Inferior parietal cortex (tissue), 1 donor: Measurements from ENCODE around the gene PLK4.
"Not testable (repeated sequence)": the region's sequence is repeated elsewhere in the genome, so short reads cannot be mapped to it uniquely, and the experiment has no call there.

Experiments used
- DNase-seq: peaks from one replicate; pipeline ENCODE4 v3.0.0-alpha.2; 2016; ENCODE audit errors: extremely low spot score

Gene PLK4

DNA sequence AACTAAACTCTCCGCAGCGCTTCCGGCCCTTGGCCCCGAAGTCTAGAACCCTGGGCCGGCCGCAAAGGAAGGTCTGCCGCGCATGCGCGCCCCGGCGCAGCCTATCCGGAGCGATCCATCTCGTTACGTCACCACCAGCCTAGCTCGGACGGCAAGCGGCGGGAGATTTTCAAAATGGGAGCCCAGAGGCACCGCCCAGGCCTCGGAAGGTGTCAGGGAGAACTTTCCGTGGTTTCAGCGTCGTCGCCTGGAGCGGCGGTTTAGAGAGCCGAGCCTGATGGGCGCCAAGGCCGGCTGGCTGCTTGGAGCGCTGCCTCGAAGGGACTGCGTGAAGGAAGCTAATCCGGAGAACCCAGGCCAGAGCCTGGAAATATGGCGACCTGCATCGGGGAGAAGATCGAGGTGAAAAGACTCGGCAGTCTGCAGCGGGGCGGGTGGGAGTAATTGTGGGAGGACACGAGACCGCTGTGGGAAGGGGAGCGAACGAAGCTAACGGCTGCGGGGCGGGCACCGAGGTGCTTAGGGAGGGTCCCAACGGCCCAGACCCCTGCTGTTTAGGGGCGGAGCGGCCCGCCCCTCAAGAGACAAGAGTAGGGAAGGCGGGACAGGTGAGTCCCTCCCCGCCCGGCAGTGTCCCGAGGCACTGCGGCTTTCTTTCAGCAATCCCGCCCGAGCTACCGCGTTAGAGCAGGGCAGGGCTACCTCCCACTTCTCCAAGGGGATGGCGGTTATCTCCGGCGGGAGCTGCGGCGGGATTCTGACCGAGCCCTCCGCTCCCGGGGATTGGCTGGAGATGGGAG is at the start of gene PLK4:
TSS of gene PLK4 (plus strand) at position 131 of the 800 bp plus-strand sequence. CDS start at position 373, 242 bp downstream.
- peak; percentile 95 for DNase-seq

DNA sequence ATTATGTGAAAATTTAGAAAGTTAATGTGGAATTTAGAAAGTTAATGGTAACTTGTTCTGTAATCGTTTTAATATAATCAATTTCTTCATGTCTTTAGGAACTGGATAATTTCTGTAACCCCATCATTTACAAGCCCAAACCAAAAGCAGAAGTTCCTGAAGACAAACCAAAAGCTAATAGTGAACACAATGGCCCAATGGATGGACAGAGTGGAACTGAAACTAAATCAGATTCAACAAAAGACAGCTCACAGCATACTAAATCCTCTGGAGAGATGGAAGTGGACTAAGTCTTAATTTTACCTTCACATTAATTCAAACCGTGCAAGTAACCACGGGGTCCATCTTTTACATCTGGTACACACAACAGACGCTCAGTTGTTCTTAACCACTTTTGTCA is 48.1 kb upstream of the PLK4 start:
- DNase-seq = no peak

DNA sequence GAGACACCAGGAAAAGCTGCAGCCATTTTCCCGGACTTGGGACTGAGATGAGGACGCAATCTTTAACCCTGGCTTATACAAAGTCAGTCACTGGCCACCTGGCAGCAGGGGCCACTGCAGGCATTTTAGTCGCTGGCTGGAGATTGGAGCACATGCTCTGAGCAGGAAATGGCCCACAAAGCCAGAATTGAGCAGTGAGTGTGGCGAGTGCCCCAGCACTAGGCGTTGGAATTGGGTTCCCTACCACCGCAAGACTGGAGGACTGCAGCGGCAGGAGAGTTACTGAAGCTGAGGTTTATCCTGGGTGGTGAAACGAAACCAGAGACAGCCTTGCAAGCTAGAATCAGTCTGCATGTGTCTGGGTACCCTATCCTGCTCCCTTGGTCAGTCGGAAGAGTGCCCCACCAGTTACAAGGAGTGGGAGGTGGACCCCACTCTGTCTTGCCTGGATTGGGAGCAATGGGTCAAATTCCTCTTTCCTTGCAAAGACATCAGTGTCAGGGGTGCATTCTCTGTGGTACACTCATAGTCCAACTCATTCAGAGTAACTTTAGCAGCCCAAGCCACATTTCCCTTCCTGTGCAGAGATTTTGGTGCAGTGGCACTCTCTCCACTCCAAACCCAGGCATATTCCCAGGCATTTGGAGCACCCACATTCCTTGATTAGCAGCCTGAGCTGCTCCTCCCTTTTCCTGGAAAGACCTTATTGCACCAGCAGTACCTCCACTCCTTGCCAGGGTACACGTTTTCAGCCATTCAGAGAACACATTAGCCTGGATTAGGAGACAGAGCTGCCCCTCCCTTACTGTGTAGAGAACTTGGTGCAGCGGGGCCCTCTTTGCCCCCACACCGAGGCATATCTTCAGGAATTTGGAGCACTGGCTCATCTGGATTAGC is 36.7 kb upstream of the PLK4 start:
- no peak for DNase-seq

DNA sequence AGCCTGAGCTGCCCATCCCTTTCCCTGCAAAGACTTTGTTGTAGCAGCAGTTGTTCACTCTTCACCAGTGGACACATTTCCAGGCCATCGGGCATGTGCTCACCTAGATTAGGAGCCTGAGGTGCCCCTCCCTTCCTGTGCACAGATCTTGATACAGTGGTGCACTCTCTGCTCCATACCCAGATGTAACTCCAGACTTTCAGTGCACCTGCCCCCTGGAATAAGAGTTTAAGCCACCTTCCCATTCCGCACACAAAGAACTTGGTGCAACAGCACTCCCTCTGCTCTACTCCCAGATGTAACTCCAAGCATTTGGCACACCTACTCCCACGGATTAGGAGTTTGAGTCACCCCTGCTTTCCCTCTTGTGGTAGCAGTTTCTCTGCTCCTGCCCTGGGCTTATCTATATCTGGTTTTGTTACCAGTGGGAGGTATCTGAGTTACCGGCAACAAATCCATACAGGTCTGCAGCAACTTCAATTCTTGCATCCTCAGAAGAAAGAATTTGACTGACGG is 36.0 kb upstream of the PLK4 start:
- DNase-seq = no peak

DNA sequence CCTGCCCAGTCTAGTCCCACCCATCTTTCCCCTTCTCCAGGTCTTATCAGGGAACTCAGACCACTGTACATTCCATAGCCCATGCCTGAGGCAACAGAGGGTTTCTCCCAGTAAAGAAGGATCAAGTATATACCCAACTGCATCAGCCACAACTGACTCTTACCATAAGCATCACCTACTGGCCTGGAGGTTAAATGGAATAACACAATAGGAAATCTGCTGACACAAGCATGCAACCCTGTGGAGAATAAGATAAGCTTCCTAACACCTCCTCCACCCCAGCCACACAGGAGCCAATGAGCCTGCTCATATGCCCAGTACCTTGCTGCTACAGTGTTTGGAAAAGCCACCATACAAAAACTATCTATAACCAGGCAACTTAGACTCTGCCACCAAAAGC is 34.6 kb upstream of the PLK4 start:
- no peak for DNase-seq

GRCh38 chr4:127846765-127847164 is 33.9 kb upstream of the PLK4 start:
- DNase-seq = no peak

GRCh38 chr4:127849505-127850234 is 31.0 kb upstream of the PLK4 start:
- DNase-seq = no peak

GRCh38 chr4:127852661-127853060 is 28.0 kb upstream of the PLK4 start:
- DNase-seq = no peak

- DNase-seq = no peak
These were observed 24.4 kb upstream of the PLK4 start for GRCh38 chr4:127856196-127856812.

DNA sequence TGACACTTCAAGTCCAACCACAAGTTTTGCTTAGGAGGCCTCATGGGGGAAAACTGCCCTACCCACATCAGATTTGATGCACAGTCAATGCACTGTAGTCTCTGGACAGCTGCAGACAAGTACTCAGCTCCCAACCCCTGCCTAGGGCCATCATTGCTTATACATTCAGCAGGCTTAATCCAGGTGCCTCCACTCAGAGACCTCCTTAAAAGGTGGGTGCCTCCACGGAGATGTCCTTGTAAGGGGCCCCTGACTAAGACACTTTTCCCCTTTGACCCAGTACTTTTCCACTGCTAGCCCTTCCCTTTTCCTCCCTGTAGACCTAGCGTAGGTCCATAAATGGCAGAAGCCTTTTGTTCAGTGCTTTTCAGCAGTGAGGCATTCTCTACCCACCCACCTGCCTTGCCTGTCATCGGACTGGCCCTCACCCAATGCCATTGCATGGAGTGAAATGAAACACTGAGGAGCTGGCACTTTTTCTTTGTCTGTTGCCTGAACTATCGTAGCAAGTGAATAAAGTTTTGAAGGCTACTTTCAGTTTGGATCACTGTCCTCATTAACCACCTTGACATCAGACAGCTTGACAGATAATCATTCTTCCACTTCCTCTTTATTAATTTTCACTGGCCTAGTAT is 23.8 kb upstream of the PLK4 start:
- DNase-seq = no peak

DNA sequence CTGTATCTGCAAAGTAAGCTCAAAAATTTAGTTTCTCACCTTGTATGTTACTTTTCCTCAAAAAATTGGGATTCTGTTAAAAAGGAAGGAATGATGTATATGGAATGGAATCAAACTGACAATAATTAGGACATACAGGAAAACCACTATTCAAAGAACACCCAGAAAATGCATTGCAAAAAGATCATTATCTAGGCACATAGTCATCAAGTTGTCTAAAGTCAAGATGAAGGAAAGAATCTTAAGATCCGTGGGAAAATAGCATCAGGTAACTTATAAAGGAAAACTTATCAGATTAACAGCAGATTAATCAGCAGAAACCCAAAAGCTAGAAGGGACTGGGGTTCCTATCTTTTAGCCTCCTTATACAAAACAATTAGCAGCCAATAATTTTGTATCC is 23.1 kb upstream of the PLK4 start:
- DNase-seq = no peak

GRCh38 chr4:127868196-127868595 is 12.5 kb upstream of the PLK4 start:
- no peak for DNase-seq

DNA sequence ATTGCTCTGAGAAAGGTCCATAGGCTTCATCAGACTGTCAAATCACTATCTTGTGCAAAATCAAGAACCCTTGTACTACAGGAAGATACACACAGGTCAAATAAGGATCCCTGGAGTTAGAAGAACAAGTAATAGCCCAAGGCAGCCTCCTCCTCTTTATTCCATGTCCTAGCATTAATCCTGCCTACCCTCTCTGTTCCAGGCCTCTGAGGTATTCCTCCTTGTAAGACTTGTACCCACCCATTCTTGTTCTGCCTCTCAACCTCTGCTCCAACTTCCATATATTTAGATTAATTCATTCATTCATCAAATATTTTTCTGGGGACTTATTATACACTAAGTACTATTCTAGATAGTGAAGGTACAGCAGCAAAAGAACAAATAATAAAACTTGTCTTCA is 10.4 kb upstream of the PLK4 start:
- no peak for DNase-seq

DNA sequence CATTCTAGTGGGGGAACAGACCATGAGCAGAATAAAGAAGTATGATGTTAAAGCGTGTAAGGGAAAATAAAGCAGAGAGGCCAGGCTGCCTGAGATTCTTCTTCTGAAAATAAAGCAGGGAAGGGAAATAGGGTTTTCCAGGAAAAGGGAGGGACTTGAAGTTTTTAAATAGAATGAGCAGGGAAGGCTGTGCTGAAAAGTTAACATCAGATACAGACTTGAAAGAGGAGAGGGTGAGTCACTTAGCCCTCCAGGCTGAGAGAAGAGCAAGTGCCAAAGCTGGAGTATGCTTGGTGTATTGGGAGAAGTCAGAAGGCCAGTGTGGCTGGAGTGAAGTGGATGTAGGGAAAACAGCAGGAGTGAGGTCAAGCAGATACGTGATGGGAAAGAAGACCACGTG is 10.0 kb upstream of the PLK4 start:
- DNase-seq = no peak

GRCh38 chr4:127875791-127876190 is 4.9 kb upstream of the PLK4 start:
- no peak for DNase-seq

DNA sequence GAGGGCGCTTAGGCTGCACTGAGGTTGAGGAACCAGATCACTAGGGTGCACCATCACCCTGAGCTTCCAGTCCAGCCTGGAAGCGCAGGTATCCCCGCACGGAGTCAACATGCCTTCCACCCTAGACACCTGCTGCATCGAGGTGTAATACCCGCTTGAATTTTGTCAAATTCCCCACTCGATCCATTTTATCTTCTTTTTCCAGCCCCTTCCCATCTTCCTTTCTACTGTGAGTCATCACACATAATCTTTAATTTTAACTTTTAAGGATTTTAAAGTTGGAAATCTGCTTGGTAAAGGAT is 821 bp downstream of the PLK4 start:
- no peak for DNase-seq

GRCh38 chr4:127888559-127888958 is 7.9 kb downstream of the PLK4 start:
- DNase-seq = no peak

DNA sequence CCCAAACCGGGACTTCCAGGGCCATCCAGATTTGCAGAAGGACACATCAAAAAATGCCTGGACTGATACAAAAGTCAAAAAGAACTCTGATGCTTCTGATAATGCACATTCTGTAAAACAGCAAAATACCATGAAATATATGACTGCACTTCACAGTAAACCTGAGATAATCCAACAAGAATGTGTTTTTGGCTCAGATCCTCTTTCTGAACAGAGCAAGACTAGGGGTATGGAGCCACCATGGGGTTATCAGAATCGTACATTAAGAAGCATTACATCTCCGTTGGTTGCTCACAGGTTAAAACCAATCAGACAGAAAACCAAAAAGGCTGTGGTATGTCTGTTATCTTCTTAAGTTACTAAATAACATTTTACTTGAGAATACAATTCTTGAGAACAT is 9.2 kb downstream of the PLK4 start:
- no peak for DNase-seq

- no peak for DNase-seq
These were observed 15.4 kb downstream of the PLK4 start for GRCh38 chr4:127896069-127896468.

- no peak for DNase-seq
These were observed 15.8 kb downstream of the PLK4 start for GRCh38 chr4:127896528-127896927.

DNA sequence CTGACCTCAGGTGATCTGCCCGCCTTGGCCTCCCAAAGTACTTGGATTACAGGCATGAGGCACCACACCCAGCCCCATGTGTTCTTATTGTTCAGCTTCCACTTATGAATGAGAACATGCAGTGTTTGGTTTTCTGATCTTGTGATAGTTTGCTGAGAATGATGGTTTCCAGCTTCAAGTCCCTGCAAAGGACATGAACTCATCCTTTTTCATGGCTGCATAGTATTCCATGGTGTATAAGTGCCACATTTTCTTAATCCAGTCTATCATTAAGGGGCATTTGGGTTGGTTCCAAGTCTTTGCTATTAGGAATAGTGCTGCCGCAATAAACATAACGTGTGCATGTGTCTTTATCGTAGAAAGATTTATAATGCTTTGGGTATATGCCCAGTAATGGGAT is 19.0 kb downstream of the PLK4 start:
- DNase-seq = not testable (repeated sequence)
